HG03457 (cell line): ENCODE data around the gene NTN3.
"Not testable (repeated sequence)": the region's sequence is repeated elsewhere in the genome, so short reads cannot be mapped to it uniquely, and the experiment has no call there.

Experiments
- ATAC-seq: cut with Tn5 transposase; IDR thresholded peaks from one replicate; pipeline ENCODE4 v1.9.1; 2021; ENCODE audit warnings: moderate number of reproducible peaks; ENCODE audit not compliant: unreplicated experiment

NTN3 gene

DNA sequence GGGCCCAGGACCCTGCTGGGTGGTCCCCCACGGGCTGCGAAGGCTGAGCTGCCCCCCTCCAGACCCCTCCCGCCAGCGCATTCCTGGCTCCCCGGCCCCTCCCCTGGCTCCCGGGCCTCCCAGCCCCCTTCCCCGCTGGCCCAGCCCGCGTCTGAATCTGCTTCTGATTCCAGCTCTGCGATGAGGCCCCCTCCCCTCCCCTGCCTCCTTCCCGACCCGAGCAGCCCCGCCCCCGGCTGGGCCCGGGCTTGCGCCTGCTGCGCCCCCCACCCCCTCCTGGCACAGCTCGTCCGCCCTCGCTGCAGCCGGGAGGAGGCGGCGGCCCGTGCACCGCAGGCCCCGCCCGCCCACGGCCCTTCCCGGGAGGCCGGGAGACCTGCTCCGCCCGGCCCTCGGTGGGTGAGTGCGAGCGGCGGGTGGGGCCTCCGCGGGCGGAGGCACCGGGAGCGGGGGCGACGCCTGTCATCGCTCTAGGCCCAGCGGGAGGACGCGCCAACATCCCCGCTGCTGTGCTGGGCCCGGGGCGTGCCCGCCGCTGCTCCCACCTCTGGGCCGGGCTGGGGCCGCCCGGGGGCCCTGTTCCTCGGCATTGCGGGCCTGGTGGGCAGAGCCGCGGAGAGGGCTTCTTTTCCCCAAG is at the start of gene NTN3:
NTN3 (plus strand) TSS at position 282 of the 637 bp plus-strand sequence. CDS start 405 bp downstream, outside the sequence.
- no peak for ATAC-seq

DNA sequence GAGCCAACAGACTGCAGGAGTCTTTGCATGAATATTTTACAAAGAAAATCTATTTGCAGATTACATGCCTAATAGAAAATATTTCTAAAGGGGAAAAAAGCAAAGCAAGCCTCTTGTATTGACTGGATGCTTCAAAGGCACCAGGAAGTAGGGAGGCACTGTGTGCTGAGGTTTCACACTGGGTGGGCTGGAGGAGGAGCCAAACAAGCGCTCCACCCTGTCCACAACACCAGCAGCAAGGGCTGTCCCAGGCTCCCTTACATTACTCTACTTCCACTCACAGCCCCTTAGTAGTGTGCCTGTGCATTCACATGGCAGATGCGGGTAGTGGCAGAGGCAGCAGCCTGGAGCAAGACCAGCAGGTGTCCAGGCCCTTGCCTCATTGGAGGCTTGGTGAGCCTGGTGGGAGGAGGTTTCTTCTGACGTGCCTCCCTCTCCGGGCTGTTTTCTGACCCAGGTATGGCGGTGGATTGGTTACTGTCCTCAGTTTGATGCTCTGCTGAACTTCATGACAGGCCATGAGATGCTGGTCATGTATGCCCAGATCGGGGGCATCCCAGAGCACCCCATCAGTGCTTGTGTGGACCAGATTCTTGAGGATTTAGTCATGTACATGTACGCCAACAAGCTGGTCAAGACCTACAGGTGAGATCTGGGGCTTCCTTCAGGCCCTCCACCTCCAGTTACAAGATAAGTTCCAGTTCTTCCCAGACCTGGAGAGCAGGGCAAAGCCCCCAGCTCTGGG is 48.8 kb upstream of the NTN3 start:
- ATAC-seq: no peak

DNA sequence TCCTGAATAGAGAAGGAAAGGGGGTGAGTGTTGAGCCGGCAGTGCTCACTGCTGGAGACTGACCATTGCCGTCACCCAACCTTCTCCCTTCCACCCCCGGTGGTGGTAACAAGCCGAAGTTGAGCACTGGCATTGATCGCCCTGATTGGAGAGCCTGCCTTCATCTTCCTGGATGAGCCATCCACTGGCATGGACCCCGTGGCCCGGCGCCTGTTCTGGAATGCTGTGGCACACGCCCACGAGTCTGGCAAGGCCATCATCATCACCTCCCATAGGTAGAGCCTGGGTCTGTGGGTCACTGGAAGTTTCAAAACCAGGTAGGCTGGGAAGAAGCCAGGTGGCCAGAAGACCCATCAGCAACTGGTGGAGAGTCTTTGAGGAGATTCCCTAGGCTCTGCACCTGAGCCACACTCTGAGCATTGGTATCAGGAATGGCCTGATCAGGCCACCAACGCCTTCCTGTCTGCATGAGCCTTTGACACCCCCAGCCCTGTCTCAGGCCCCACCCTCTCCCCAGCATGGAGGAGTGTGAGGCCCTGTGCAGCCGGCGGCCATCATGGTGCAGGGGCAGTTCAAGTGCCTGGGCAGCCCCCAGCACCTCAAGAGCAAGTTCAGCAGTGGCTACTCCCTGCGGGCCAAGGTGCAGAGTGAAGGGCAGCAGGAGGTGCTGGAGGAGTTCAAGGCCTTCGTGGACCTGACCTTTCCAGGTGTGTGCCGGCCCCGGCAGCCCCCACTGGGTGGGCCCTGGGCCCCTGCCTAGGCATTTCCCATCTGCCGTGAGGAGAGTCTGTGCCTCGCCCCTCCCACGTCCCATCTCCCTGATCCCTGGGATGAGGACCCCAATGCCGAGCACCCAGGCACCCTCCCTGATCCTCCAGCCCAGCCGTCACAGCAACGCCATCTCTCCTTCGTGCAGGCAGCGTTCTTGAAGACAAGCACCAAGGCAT is 46.8 kb upstream of the NTN3 start:
- no peak for ATAC-seq

DNA sequence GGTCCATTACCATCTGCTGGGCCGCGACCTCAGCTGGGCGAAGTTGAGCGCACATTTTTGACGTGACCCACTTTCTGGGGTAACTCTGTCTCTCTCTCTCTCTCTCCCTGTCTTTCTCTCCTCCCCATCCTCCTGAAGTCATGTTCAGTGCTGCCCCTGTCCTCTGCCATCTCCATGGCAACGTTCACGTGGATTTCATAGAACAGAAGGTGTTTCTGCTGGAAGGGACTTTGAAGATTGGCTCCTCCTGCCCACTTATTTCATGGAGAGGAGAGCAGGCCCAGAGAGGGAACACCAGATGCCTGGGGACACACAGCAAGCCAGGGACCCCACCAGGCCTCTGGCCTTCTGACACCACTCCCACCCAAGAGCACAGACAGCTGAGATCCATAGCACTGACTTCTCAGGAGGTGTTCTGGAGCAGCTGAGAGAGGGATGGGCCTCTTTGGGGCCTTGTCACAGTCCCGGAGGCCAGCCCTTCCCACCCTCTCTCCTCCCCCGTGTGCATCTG is 46.0 kb upstream of the NTN3 start:
- ATAC-seq: no peak

DNA sequence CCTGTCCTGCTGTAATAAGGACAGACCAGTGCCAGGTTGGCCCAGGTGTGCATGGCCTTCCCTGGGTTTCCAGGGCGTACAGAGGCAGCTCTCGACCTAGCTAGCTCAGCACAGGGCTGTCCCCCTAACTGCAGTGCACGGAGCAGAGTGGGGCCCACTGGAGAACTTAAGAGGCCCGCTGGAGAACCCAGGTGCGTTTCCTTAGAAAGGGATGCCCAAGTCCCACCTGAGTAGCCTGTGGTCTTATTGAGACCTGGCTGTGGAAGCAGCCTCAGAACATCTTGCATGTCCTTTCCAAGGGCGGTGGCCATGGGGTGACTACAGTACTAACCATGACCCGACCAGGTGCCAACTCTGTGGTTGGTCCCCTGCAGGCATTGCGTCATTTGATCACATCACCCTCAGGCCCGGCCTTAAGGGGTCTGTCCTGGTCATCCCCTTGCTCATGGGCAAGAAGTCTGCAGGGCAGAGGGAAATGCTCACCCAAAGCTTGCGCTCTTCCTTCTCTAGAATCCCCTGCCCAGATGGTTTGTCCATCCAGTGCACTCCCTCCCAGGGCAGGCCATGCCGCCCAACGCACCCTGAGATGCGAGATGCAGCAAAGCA is 45.2 kb upstream of the NTN3 start:
- no peak for ATAC-seq

DNA sequence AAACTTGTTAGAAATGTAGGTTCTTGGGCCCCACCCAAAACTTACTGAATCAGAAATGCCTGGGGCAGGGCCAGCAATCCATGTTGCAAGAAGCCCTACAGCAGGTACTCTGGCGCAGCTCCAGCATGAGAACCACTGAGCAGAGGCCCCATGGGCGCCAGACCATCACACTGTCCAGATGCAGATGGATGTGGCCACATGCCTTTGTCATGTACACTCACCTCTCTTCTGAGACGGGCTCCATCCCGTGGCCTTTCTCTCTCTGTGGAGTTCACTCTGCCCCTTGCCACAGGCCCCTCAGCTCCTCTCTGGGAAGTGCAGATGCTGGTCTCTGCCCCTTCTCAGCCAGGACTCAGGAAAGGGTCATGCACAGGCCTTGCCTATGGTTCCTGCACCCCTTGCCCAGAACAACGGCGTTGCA is 44.1 kb upstream of the NTN3 start:
- no peak for ATAC-seq

DNA sequence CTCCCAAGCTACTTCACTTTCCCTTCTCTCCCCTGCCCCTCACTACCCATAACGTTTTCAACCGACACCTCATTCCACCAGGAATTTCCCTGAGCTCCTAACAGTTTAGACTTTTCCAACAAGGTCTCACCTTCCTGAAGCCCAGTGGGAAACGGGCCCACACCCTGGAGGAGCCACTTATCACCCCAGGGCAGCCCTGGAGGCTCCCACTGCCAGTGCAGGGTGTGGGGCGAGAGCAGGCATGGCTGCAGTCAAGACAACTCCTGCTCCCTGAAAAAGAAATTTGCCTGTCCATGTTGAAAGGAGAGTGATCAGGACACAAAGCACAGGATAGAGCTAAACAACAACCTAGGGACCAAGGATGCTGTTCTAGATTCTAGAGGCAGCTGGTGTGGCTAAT is 43.6 kb upstream of the NTN3 start:
- ATAC-seq: no peak

DNA sequence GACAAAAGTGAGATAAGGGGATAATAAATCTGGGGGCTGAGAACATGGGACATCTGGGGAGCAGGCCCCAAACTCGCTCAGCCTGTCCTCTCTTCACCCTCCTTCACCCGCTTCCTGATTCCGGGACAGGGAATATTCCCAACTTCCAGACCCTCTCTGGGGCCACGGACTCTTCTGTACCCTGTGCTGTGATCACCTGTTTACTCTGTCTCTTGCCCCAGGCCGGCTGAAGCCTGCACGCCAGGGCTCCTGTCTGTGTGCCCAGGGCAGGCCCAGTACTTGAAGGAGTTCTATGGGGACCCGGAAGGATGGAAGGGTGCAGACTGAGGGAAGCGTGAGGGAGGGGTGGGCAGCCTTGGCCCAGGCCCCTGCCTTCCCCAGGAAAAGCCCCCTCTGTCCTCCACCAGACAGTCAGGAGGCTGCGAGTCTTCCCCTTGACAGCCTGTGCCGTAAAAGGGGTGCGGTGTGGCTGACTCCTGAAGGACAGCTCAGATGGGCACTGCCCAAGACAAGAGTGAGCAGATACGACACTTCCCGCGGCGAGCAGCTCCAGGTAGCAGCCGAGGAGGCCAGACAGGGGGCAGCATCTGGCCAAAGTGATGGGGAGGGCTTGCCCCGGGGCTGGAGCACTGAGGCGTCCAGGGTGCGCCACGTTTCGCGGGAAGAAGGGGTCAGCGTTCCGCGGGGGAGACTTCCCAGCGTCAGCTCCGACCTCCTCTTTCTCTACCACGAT is 42.9 kb upstream of the NTN3 start:
- ATAC-seq: peak; percentile 17

DNA sequence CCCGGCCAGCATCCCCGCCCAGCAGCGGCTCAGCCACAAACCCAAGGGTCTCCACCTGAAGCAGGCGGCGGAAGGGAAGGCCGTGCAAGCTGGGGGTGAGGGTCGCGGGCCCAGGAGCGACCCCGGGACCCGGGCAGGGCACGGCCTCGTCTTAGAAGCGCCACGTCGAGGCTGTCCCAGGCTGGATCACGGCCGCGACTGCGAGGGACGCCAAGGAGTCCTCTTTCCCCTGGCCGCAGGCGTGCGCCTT is 42.4 kb upstream of the NTN3 start:
- ATAC-seq: no peak

DNA sequence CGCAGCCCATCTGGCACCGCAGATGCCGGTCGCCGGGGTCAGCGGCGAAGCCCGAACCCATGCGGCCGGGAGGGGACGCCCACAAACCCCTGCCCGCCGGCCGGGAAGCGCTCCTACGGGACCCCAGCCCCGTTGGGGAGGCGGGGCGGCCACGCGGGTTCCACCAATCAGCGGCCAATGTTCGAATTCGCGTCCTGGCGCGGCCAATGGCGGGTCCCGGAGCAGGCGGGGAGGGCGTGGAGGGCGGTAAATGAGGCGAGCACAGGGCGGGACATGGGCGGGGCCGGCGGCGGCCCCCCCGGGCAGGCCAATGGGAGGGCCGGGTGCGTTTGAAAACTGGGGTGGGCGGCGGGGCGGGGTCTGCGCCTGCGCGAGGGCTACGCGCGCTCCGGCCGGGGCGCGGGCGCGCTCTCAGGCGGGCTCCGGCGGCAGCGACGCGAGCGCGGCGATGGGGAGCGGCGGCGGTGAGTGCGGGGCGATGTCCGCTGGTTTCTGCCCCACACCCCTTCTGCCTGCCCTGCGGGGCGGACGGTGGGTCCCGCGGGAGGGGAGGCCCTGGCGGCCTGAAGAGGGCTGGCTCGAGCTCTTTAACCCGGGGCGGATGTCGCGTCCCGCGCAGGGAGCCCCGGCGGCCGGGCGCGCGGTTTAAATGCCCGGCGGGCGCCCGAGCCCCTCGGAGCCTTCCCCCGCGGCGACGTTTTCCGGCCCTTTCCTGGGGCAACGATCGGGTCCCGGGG is 41.9 kb upstream of the NTN3 start, which contains the start of gene CCNF:
CCNF (plus strand) TSS at position 414 of the 737 bp plus-strand sequence; CDS start at position 449, 35 bp downstream.
- peak; percentile 74 for ATAC-seq

DNA sequence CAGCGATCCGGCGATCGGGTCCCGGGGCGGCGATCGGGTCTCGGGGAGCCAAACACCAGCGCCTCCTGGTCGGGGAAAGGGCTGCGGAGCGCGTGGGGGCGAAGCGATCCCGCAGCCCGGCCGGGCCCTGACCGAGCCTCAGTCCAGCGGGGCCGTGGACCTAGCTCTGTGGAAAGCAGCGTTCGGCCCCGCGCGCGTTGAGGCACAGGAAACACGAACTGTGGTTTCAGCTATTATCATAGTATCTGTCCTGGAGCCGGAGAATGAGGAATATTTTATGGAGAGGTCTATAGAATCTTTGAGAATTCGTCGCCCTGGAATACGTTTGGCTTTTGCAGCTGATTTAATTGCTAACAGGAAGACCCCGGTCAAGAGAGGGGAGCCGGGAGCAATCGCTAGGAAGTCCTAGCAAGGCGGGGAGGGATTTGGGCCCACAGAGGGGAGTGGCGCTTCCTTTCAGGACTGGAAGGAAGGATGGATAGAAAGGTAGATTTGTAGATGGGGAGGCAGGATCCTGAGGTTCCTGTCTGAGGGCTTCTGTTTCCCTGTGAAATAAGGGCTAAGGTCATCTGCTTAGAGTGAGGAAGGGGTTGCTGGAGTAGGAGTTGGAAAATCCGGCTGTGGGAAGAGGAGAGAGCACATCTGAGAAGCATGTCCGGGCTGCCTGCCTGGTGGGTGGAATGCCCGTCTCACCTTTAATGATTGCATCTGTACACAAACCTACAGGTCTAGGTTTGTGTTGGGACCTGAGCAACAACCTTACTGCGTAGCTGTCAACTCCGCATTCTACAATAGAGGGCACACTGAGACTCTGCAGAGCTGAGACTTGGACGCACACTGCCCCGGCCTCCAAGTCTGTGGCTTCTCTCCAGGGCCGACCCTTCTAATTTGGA is 41.1 kb upstream of the NTN3 start:
- ATAC-seq: no peak

DNA sequence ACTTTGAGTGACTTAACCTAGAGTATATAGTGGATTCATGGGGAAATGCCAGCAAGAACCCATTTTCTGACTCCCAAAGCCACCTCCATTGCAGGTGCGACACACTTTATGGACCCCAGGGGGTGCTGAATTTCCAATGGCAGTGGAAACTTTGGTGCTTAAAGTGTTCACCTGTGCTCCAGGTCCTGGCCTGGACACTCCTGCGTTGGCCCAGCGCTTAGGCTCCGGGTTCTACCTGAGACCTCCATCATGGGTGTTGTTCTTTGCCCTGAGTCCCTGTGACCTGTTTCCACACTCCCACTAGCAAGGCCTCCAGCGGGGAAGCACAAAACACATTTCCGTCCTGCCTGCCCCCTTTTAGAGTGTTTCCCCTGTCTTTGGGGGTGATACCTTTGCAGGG is 38.8 kb upstream of the NTN3 start:
- no peak for ATAC-seq

DNA sequence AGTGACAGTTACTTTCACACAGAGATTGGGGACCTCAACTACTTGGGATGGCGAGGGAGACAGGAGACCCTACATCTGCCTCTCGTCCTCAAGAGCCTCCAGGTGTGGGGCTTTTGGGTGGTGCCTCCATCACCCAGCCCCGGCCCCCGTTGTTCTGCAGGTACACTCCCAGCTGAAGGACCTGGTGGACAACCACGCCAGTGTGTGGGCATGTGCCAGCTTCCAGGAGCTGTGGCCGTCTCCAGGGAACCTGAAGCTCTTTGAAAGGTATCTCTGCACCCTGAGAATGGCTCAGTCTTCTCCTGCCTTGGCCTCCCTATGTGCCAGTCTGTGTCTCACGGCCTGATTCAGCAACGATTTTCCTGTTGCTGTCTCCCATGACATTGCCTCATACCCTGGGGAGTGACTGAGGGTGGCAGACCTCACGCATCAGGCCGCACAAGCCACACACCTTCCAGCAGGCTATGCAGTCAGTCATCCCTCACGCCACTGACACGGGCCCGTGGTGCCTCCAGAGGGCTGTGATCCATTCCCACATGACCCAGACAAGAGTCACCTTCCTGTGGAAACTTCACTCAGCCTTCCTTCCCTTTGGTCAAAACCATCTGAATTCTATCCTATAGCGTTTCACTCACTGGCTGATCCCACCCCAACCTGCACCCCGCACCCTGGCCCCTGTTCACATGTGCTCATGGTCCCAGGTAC is 38.1 kb upstream of the NTN3 start:
- ATAC-seq: no peak

DNA sequence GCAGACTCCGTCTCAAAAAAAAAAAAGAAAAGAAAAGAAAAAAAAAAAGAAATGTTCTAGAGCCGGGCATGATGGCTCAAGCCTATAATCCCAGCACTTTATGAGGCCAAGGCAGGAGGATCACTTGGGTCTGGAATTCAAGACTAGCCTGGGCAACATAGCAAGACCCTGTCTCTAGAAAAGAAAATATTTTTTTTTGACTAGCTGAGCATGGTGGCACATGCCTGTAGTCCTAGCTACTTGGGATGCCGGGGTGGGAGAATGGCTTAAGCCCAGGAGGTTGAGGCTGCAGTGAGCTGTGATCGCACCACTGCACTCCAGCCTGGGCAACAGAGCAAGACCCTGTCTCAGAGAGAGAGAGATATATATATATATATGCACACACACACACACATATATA is 35.9 kb upstream of the NTN3 start:
- not testable (repeated sequence) for ATAC-seq

DNA sequence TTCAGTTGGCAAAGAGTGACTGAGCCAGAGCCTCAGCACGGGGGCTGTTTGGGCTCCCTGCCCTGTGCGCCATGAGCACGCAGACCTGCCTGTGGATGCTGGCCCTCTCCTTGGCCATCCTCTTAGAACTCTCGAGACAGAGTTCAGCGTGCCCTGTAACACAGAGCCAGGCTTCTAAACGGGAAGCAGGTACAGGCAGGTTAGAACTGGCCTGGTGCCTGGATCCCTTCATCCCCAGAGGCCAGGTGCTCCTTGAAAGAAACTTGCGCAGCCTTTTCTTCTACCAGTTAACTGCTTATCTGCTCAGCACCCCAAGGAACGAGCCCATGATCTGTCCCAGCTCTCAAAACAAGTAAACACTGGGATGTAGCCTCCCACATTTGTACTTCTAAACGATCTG is 35.0 kb upstream of the NTN3 start:
- ATAC-seq: no peak

DNA sequence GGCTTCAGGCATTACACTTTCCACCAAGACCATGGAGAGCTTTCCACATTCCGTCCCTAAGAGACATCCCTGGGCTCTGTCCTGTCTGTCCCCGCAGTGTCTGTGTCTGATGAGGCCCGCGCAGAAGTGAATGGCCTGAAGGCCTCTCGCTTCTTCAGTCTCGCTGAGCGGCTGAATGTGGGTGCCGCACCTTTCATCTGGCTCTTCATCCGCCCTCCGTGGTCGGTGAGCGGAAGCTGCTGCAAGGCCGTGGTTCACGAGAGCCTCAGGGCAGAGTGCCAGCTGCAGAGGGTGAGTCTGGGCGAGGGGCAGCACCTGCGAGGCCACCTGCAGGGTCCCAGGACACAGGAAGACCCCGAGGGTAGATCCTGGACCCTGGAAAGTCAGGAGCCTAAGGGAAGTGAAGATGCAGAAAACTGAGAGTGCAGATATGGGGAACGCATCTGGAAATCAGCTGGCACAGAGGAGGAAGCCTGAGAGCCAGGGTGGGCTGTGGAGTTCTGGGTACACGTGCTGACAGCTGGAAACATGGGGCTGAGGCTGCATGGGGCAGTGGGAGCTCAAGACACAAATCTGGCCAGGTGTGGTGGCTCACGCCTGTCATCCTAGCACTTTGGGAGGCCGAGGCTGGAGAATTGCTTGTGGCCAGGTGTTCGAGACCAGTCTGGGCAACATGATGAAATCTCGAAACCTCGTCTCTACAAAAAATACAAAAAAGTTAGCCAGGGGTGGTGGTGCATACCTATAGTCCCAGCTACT is 33.9 kb upstream of the NTN3 start:
- no peak for ATAC-seq

DNA sequence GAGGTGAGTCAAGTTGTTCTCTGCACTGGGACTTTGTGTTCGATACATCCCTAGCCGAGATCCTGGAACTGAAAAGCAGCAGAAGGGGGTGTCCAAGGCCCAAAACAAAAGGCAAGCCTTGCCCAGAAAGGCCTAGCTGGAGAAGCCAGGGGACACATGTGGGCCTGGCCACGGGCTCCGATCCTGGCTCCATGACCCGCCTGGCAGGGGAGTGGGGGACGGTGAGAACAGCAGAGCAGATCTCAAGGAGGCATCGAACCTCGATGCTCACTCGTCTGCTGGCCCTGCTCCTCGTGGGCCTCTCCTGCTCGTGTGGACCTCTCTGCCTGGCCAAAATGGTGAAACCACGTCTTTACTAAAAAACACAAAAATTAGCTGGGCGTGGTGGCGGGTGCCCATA is 33.0 kb upstream of the NTN3 start:
- no peak for ATAC-seq
